ENCODE measurements around the gene STAG3.
"Not testable (repeated sequence)": the region's sequence is repeated elsewhere in the genome, so short reads cannot be mapped to it uniquely, and the experiment has no call there.

The STAG3 gene

DNA sequence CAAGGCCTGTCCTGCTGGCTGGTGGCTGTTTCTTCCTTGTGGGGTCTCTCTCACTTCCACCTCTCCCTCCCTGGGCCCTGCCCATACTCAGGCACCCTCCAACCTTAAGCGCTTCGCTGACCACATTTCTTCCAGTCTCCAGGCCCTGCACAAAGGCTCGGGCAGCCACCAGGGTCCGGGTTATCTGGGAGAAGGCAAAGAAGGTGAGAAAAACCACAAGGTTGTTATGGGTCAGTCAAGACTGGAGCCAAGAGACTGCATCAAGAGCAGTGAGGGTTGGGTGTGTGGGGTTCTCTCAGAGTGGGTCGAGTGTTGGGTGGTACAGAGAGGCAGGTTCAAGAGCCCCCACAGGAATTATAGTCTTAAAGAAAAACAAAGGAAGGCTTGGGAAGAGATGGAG, 3.1 kb upstream of the STAG3 start:
- DNase-seq (ENCODE audit: low spot score), result no peak

DNA sequence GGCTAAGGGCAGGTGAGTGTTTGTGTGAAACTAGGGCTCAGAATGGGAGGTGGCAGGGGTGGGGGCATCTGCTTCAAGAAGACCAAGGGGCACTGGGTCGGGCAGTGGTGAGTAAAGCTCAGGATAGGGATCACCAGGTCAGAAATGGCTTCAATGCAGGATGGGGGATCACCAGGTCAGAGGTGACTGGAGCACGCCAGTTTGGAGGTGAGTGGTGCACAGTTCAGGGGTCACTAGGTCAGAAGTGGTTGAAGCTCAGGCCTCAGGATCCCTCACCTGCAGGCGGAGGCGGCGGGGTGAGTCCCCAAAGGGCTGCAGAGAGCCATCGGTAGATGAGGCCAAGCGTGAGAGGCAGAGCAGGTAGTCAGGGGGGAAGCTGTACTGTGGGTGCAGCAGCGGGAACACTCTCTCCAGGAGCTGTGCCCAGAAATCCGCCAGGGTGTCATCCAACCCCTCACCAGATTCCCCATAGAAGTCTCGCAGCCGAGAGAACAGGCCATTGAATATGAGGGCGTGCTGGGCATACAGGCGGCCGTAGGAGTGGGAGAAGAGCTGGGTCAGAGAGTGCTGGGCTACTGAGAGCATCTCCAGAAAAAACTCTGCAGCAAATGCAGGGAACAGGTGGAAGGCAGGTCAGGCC, 2.3 kb upstream of the STAG3 start:
- DNase-seq (ENCODE audit: low spot score), result no peak

GRCh38 chr7:100176096-100177044, 1.3 kb upstream of the STAG3 start:
- DNase-seq (ENCODE audit: low spot score), result no peak

GRCh38 chr7:100180084-100180483, 2.4 kb downstream of the STAG3 start:
- not testable (repeated sequence) for DNase-seq (ENCODE audit: low spot score)

DNA sequence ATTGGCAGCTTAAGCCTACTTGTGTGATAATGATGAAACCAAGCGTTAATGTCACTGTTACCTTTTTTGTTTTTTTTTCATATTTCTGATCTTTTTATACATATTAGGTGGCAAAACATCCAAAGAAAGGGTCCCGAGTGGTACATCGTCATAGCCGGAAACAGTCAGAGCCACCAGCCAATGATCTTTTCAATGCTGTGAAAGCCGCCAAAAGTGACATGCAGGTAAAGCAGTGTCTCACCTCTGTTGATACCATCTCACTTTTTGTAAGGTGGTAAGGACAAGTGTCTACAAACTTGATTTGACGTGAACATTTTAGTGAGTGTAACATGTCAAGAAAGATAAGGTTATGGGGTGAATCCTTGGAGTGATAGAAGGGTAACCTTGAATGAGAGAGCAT, 4.9 kb downstream of the STAG3 start:
- not testable (repeated sequence) for DNase-seq (ENCODE audit: low spot score)

GRCh38 chr7:100183090-100183489, 5.4 kb downstream of the STAG3 start:
- DNase-seq (ENCODE audit: low spot score), result not testable (repeated sequence)

- no peak for DNase-seq (ENCODE audit: low spot score)
Measured at GRCh38 chr7:100185726-100186125, 8.0 kb downstream of the STAG3 start.

- no peak for DNase-seq (ENCODE audit: low spot score)
Measured at GRCh38 chr7:100189061-100189460, 11.3 kb downstream of the STAG3 start.

- peak; percentile 88 for DNase-seq (ENCODE audit: low spot score)
Measured at GRCh38 chr7:100190048-100190711, 12.5 kb downstream of the STAG3 start.

DNA sequence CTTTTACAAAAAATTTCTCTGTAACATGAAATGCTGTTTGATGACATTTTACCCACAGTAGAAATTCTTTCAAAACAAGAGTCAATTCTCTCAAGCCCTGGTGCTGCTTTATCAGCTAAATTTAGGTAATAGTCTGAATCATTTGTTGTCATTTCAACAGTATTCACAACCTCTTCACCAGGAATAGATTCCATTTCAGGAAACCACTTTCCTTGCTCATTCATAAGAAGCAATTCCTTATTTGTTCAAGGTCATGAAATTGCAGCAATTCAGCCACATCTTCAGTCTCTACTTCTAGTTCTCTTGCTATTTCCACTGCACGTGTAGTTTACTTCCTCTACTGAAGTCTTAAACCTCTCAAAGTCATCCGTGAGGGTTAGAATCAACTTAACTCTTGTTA, 14.1 kb downstream of the STAG3 start:
- no peak for DNase-seq (ENCODE audit: low spot score)

- DNase-seq (ENCODE audit: low spot score), result not testable (repeated sequence)
Measured at GRCh38 chr7:100192281-100192862, 14.7 kb downstream of the STAG3 start.

- DNase-seq (ENCODE audit: low spot score), result no peak
Measured at GRCh38 chr7:100192969-100193368, 15.3 kb downstream of the STAG3 start.

DNA sequence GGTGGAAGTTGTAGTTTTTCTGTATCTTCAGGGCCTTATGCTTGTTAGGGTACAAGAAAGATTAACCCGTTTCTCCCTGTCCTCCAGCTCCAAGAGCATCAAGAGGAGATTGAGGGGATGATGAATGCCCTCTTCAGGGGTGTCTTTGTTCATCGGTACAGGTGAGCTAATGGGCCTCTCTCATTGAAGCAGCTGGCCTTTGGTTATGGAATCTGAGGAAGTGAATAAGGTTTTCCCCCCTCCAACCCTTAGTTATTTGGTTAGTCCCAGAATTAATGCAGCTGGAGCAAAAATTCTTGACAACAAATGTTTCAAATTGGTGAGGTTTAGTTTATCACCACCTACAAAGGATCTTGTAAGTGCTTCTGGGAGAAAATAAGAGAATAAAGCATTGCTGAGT, 17.5 kb downstream of the STAG3 start:
- no peak for DNase-seq (ENCODE audit: low spot score)

DNA sequence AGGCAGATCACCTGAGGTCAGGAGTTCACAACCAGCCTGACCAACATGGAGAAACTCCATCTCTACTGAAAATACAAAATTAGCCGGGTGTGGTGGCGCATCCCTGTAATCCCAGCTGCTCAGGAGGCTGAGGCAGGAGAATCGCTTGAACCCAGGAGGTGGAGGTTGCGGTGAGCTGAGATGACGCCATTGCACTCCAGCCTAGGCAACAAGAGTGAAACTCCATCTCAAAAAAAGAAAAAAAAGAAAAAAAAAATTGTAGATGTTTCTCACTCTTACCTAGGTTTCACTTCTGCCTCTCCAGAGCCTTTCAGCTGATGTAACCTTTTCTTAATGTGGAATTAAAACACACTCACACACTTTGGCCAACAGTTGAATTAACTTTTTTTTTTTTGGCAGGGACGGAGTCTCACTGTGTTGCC, 18.2 kb downstream of the STAG3 start:
- not testable (repeated sequence) for DNase-seq (ENCODE audit: low spot score)

- DNase-seq (ENCODE audit: low spot score), result no peak
Measured at GRCh38 chr7:100198266-100198665, 20.5 kb downstream of the STAG3 start.

DNA sequence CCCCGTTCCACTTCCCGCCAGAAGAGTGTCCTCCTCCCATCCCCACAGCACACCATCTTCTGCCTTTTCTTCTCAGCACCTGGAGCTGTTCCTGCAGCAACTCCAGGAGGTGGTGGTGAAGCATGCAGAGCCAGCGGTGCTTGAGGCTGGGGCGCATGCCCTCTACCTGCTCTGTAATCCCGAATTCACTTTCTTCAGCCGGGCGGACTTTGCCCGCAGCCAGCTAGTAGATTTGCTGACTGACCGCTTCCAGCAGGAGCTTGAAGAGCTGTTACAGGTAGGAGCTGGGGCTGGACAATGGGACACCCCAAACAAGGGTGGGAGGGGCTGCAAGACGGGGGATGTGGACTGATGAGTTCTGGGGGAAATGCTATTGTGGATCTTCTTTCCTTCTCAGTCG, 23.0 kb downstream of the STAG3 start:
- DNase-seq (ENCODE audit: low spot score), result no peak

GRCh38 chr7:100204454-100204853, 26.7 kb downstream of the STAG3 start:
- DNase-seq (ENCODE audit: low spot score), result no peak

DNA sequence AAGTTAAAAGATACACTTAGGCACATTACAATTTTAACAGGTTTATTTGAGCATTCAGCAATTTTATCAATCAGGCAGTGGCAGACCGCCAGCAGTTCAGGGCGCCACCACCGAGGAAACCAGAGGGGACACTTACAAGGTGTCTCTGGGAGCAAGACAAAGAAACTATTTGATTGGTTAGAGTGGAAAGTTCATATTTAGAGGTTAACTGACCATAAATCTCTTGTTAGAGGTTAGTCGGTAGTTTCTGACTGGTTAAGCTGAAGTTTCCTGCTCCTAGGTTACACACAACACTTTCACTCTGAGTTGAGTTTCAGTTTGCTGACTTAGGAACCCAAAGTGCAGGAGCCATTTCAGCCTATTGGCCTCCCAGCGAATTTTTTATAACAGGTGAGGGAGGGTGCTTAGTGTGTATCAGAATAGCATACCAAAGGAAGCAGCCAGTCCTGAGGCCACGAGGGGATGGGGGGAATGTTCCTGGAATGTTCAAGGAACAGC, 31.2 kb downstream of the STAG3 start:
- no peak for DNase-seq (ENCODE audit: low spot score)

GRCh38 chr7:100209493-100209892, 31.8 kb downstream of the STAG3 start:
- no peak for DNase-seq (ENCODE audit: low spot score)

DNA sequence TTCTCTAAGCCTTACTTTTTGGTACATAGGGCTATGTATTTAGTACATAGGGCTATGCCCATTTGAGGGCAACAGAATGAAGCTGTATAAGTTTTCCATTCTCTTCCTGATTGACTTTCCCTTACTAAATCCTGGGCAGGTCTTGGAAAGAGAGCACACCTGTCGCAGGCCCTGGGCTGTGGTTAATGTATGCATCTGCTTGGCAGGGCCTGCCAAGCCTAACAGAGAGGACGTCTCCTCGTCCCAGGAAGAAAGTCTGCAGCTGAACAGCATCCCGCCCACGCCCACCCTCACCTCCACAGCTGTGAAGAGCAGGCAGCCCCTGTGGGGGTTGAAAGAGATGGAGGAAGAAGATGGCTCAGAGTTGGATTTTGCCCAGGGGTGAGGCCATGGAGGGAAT, 33.1 kb downstream of the STAG3 start:
- no peak for DNase-seq (ENCODE audit: low spot score)

- no peak for DNase-seq (ENCODE audit: low spot score)
Measured at GRCh38 chr7:100211342-100211780, 33.6 kb downstream of the STAG3 start.

DNA sequence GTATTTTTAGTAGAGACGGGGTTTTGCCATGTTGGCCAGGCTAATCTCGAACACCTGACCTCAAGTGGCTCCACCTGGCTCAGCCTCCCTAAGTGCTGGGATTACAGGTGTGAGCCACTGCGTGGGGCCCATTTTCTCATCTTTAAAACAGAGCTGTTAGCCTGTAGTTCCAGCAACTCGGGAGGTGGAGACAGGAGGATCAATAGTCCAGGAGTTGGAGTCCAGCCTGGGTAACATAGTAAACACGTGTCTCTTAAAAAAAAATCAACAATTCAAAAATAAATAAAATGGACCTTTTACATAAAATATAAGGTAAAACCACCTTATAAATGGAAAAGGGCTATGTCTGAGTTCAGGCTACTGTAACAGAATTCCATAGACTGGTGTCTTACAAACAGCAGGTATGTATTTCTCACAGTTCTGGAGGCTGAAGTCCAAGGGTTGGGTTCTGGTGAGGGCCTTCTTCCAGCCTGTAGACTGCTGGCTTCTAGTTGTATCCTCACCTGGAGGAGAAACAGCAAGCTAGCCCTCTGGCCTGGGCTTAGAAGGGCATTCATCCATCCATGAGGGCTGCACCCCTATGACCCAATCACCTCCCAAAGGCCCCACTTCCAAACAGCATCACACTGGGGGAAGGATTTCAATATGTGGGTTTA, 35.0 kb downstream of the STAG3 start:
- DNase-seq (ENCODE audit: low spot score), result no peak

Measured in RKO (cell line).